Central memory CD8-positive, alpha-beta T cell (primary cell): Measurements from ENCODE around the gene NOX3.

Source experiments
- ATAC-seq: fragments of 150-1000 bp; cut with Tn5 transposase; replicated peaks from 2 replicates; pipeline ENCODE4 v1.10.0; 2022; ENCODE audit warnings: mild to moderate bottlenecking, moderate FRiP score, moderate number of reproducible peaks; ENCODE audit not compliant: poor library complexity, severe bottlenecking; ENCODE audit errors: extremely low read depth
- DNase-seq, 2 donors: peaks; one replicate each; pipeline ENCODE4 v3.0.0; 2021; ENCODE audit warnings: low spot score in 2 of 2
- H3K27ac Mint-ChIP-seq: one replicate; pipeline ENCODE4 v1.8.0; 2022; ENCODE audit warnings: low read depth, mild to moderate bottlenecking, moderate library complexity, mixed read lengths
- H3K27me3 Mint-ChIP-seq: one replicate; pipeline ENCODE4 v1.8.0; 2022; ENCODE audit warnings: mixed read lengths
- H3K36me3 Mint-ChIP-seq: one replicate; pipeline ENCODE4 v1.8.0; 2022; ENCODE audit warnings: mild to moderate bottlenecking, moderate library complexity, mixed read lengths; ENCODE audit not compliant: insufficient read depth
- H3K4me1 Mint-ChIP-seq: one replicate; pipeline ENCODE4 v1.8.0; 2022; ENCODE audit warnings: mixed read lengths
- H3K4me3 Mint-ChIP-seq: one replicate; pipeline ENCODE4 v1.8.0; 2022; ENCODE audit warnings: mild to moderate bottlenecking, moderate library complexity, mixed read lengths
- H3K9me3 Mint-ChIP-seq: one replicate; pipeline ENCODE4 v1.8.0; 2022; ENCODE audit warnings: mixed read lengths

Gene NOX3

DNA sequence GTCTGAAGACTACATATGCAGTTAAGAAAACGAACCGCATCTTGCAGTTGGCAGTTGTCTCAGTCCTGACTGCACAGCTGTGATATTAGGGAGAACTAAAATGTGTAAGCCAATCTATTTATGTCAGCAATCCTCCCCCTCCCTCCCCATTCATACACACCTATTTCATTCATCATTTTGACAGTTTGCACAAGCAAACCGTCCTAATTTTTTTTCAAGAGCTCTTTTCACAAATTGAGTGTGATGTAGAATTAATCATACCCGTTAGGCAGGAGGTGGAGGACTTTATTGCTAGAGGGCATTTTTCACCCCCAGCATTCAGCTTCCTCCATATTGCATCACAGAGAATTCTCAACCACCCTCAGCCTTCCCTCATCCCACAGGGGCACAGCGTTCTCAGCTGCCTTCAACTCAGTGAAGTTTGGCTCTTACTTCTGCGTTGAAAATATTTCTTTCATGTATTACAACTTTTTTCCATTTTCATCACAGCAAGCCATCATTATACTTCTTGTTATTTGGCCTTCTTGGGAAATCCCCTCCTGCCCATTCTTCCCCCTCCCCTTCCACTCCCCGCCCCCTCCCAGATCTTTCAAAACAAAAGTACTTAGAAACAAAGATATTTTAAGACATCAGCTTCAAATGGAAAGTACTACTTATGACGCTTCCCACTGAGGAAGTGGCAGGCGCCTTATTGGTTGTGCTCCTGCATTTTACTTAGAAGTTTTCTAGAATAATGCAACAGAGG lies 37.5 kb downstream of the NOX3 start:
- Mint-ChIP-seq H3K27ac (peak overlapping the region; percentile 89), H3K4me3 (peak overlapping the region; percentile 73), H3K36me3 (peaks cover 1% of the 10 kb centered on the region), H3K27me3 (no peaks in the 10 kb centered on the region), H3K4me1 (peaks cover 20% of the 10 kb centered on the region), H3K9me3 (no peaks in the 10 kb centered on the region)
- ATAC-seq = peak; percentile 72
- DNase-seq = peak in 1 of 2 donors; percentile 9

- Mint-ChIP-seq H3K27me3 (no peaks in the 10 kb centered on the region), H3K4me1 (peaks cover 20% of the 10 kb centered on the region), H3K4me3 (peak overlapping the region; percentile 73), H3K9me3 (no peaks in the 10 kb centered on the region), H3K27ac (peak overlapping the region; percentile 89), H3K36me3 (peaks cover 3% of the 10 kb centered on the region)
- DNase-seq = no peak
- ATAC-seq = no peak
These were observed 38.2 kb downstream of the NOX3 start for GRCh38 chr6:155417454-155417853.

DNA sequence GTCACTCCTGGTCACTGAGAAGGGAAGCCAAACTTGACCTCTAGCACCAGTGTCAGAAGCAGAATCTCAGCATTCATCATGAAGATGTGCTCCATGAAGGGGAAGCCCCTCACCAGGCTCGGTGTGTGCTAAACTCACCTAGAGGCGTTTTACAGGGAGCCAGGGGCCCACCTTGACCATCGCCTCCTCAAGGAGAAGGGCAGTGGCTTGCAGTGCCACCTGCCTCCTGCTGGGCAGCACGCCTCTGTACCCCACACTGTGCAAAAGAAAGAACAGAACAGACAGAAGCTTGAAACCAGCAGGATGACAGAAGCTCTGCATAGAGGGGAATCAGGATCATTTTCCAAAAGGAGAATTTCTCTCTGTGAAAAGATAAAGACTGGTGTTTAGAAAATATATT lies 39.7 kb downstream of the NOX3 start:
- no peaks in the 10 kb centered on the region for H3K27me3 Mint-ChIP-seq
- no peak overlapping the region for H3K4me3 Mint-ChIP-seq
- H3K27ac Mint-ChIP-seq = no peak overlapping the region
- H3K4me1 Mint-ChIP-seq = peaks cover 20% of the 10 kb centered on the region
- ATAC-seq = no peak
- peaks cover 3% of the 10 kb centered on the region for H3K36me3 Mint-ChIP-seq
- no peaks in the 10 kb centered on the region for H3K9me3 Mint-ChIP-seq
- DNase-seq = no peak

DNA sequence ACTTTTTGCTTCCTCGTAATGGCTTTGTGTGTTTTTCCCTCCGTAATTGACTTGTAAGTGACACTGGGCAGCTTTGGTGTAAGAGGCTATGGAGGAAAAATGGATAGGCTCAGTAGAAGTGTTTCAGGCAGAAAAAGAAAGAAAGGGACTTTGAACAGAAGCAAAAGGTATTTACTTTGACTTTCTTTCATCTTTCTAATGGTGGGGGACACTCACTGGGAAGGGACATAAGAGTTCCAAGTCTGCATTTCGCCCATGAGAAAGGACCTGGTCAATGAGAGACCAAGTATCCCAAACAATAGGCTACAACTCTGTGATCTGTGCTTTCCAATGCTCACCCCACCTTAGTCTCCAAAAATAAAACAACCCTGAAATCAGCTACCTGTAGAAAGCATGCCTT lies 41.6 kb downstream of the NOX3 start:
- no peak overlapping the region for H3K27ac Mint-ChIP-seq
- H3K27me3 Mint-ChIP-seq = peaks cover 2% of the 10 kb centered on the region
- H3K4me3 Mint-ChIP-seq = no peak overlapping the region
- peaks cover 3% of the 10 kb centered on the region for H3K36me3 Mint-ChIP-seq
- H3K9me3 Mint-ChIP-seq = no peaks in the 10 kb centered on the region
- ATAC-seq (no peak), DNase-seq (no peak)
- peaks cover 15% of the 10 kb centered on the region for H3K4me1 Mint-ChIP-seq

DNA sequence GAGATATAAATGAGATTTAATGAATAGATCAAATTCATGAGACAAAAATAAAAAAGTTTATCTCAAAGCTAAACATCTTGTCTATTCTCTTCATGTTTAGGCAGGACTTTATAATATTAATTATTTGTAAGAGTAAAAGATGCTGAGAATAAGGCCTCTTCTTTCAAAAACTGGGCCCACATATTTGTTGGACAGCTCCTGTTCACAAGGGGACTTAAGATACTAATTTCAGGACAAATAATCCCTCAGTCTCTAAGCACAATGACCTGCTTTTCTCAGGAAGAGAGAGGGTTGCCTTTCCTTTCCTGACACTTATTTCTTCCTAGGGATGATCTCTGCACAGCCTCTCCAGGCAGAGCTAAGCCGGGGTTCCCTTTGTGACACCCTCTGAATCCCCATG lies 43.3 kb downstream of the NOX3 start:
- ATAC-seq = no peak

GRCh38 chr6:155411154-155412052 lies 44.2 kb downstream of the NOX3 start:
- H3K27me3 Mint-ChIP-seq = peaks cover 17% of the 10 kb centered on the region
- H3K9me3 Mint-ChIP-seq = no peaks in the 10 kb centered on the region
- H3K4me1 Mint-ChIP-seq = no peaks in the 10 kb centered on the region
- no peak overlapping the region for H3K4me3 Mint-ChIP-seq
- H3K36me3 Mint-ChIP-seq = peaks cover 2% of the 10 kb centered on the region
- H3K27ac Mint-ChIP-seq = no peak overlapping the region
- no peak for DNase-seq
- ATAC-seq = no peak

More for the DNA sequence above, 43.3 kb downstream of the NOX3 start:
- Mint-ChIP-seq H3K36me3 (peaks cover 2% of the 10 kb centered on the region), H3K27me3 (peaks cover 17% of the 10 kb centered on the region), H3K27ac (no peak overlapping the region), H3K4me1 (peaks cover under 1% of the 10 kb centered on the region), H3K4me3 (no peak overlapping the region), H3K9me3 (no peaks in the 10 kb centered on the region)
- no peak for DNase-seq

DNA sequence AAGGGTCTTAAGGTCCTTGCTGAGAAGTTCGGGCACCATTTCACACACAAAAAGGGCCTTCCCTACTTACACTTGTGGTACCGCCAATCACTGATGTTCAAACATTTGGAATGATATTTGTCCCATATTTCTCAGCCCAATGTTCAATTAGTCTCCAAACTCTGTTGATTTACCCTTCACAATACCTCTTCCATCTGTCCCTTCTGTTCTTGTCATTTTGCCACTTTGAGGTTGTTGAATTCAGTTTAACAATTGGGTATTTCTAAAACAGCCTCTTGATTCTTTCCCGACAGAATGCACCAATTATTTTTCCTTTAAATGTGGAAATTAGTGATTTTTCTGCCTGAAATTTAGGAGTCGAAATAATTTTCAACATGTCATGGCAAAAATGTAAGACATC lies 46.2 kb downstream of the NOX3 start:
- peaks cover 27% of the 10 kb centered on the region for H3K27me3 Mint-ChIP-seq
- no peak overlapping the region for H3K4me3 Mint-ChIP-seq
- H3K36me3 Mint-ChIP-seq = peaks cover 2% of the 10 kb centered on the region
- DNase-seq (no peak), ATAC-seq (no peak)
- no peaks in the 10 kb centered on the region for H3K4me1 Mint-ChIP-seq
- H3K9me3 Mint-ChIP-seq = no peaks in the 10 kb centered on the region
- no peak overlapping the region for H3K27ac Mint-ChIP-seq

DNA sequence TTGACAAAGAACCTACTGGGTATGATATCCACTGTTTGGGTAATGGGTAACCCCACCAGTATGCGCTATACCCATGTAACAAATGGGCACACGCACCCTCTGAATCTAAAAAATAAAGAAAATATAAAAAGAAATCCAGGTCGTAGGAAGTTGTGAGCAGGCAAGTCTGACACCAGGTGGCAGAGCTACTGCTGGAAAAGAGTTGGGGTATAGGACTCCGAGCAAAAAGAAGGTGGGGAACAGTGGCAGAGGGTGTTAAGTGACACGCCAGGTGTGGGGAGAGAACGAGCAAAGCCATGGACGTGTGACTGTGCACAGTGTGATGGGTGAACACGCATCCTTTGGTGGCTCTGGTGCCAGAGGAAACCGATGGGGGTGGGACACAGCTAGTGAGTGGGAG lies 46.7 kb downstream of the NOX3 start:
- Mint-ChIP-seq H3K9me3 (no peaks in the 10 kb centered on the region), H3K36me3 (peaks cover 2% of the 10 kb centered on the region), H3K4me3 (no peak overlapping the region), H3K27ac (no peak overlapping the region), H3K4me1 (no peaks in the 10 kb centered on the region), H3K27me3 (peaks cover 27% of the 10 kb centered on the region)
- ATAC-seq (no peak), DNase-seq (no peak)

DNA sequence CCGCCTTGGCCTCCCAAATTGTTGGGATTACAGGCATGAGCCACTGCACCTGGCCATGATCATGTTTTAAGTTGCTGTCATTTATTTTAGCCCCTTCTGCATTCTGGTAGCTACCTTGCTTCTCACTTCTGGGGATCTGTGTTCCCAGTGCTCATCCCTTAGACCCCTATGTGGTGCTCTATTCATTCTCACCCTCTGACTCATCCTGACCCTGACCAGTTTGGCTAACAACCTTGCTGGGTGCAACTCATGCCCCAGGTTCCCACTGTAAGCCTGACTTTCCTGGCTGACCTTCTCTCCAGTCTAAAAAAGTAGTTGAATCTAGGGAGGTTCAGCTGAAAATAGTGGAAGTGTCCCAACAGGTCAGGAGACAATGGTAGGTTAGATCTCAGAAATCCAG lies 47.4 kb downstream of the NOX3 start:
- H3K9me3 Mint-ChIP-seq = no peaks in the 10 kb centered on the region
- H3K27ac Mint-ChIP-seq = no peak overlapping the region
- peaks cover 2% of the 10 kb centered on the region for H3K36me3 Mint-ChIP-seq
- H3K4me1 Mint-ChIP-seq = no peaks in the 10 kb centered on the region
- H3K27me3 Mint-ChIP-seq = peaks cover 27% of the 10 kb centered on the region
- ATAC-seq (no peak), DNase-seq (no peak)
- H3K4me3 Mint-ChIP-seq = no peak overlapping the region

DNA sequence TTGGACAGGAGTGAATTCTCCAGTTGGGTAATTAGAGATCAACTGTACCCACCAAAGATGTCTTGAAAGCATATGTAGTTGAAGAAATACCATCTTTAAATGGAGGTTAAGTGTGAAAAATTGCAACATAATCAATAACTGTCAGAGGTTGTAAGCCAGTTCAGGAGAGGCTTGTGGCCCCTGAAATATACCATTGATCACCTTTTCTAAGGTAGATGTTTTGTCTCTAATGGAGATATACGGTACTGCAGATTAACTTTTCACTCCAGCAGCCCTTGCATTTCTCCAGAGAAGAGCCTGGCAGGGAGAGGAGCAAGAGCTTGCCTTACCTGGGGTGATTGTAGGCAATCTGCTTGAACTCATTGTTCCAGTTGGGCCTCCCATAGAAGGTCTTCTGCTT lies 48.8 kb downstream of the NOX3 start:
- H3K9me3 Mint-ChIP-seq = no peaks in the 10 kb centered on the region
- DNase-seq (no peak), ATAC-seq (no peak)
- no peak overlapping the region for H3K4me3 Mint-ChIP-seq
- H3K36me3 Mint-ChIP-seq = no peaks in the 10 kb centered on the region
- H3K27me3 Mint-ChIP-seq = peaks cover 27% of the 10 kb centered on the region
- no peaks in the 10 kb centered on the region for H3K4me1 Mint-ChIP-seq
- no peak overlapping the region for H3K27ac Mint-ChIP-seq

GRCh38 chr6:155404937-155405336 lies 50.7 kb downstream of the NOX3 start:
- Mint-ChIP-seq H3K9me3 (no peaks in the 10 kb centered on the region), H3K27ac (no peak overlapping the region), H3K4me3 (no peak overlapping the region), H3K27me3 (peaks cover 37% of the 10 kb centered on the region), H3K36me3 (no peaks in the 10 kb centered on the region), H3K4me1 (no peaks in the 10 kb centered on the region)
- DNase-seq (no peak), ATAC-seq (no peak)

- Mint-ChIP-seq H3K4me3 (no peak overlapping the region), H3K36me3 (no peaks in the 10 kb centered on the region)
These were observed 52.9 kb downstream of the NOX3 start for GRCh38 chr6:155402656-155403304.

More at GRCh38 chr6:155402656-155403304, 52.9 kb downstream of the NOX3 start:
- no peak for ATAC-seq
- DNase-seq = no peak
- Mint-ChIP-seq H3K4me1 (no peaks in the 10 kb centered on the region), H3K27me3 (peaks cover 26% of the 10 kb centered on the region), H3K27ac (no peak overlapping the region), H3K9me3 (no peaks in the 10 kb centered on the region)
